NK-92 (cell line): ENCODE results near the gene RBM47.
"Not testable (repeated sequence)": the region's sequence is repeated elsewhere in the genome, so short reads cannot be mapped to it uniquely, and the experiment has no call there.

ENCODE experiments used
- DNase-seq: peaks from one replicate; lab custom pipeline; 2025; ENCODE audit not compliant: unreplicated experiment; lab: John Stamatoyannopoulos, UW

RBM47 gene

GRCh38 chr4:40564815-40565483, 64.7 kb downstream of the RBM47 start:
- DNase-seq: no peak

- no peak for DNase-seq
Observed at GRCh38 chr4:40564004-40564403, 65.7 kb downstream of the RBM47 start.

GRCh38 chr4:40563401-40563800, 66.3 kb downstream of the RBM47 start:
- DNase-seq: no peak

- no peak for DNase-seq
Observed at GRCh38 chr4:40562681-40563080, 67.0 kb downstream of the RBM47 start.

GRCh38 chr4:40562208-40562607, 67.5 kb downstream of the RBM47 start:
- no peak for DNase-seq

GRCh38 chr4:40561543-40562177, 68.0 kb downstream of the RBM47 start:
- DNase-seq: not testable (repeated sequence)

- no peak for DNase-seq
Observed at GRCh38 chr4:40559585-40560465, 69.8 kb downstream of the RBM47 start.

GRCh38 chr4:40557736-40558135, 71.9 kb downstream of the RBM47 start:
- DNase-seq: no peak

GRCh38 chr4:40555176-40555900, 74.3 kb downstream of the RBM47 start:
- DNase-seq: no peak

GRCh38 chr4:40554641-40555040, 75.0 kb downstream of the RBM47 start:
- DNase-seq: not testable (repeated sequence)

- DNase-seq: no peak
Observed at GRCh38 chr4:40553995-40554394, 75.7 kb downstream of the RBM47 start.

- no peak for DNase-seq
Observed at GRCh38 chr4:40552536-40552935, 77.1 kb downstream of the RBM47 start.

- DNase-seq: not testable (repeated sequence)
Observed at GRCh38 chr4:40551568-40552136, 78.0 kb downstream of the RBM47 start.

GRCh38 chr4:40550948-40551462, 78.7 kb downstream of the RBM47 start:
- no peak for DNase-seq

- no peak for DNase-seq
Observed at GRCh38 chr4:40550196-40550595, 79.5 kb downstream of the RBM47 start.

- DNase-seq: no peak
Observed at GRCh38 chr4:40548256-40548655, 81.4 kb downstream of the RBM47 start.

- no peak for DNase-seq
Observed at GRCh38 chr4:40547789-40548132, 81.9 kb downstream of the RBM47 start.

- DNase-seq: no peak
Observed at GRCh38 chr4:40546969-40547788, 82.5 kb downstream of the RBM47 start.

GRCh38 chr4:40546506-40546905, 83.2 kb downstream of the RBM47 start:
- no peak for DNase-seq

GRCh38 chr4:40545487-40545886, 84.2 kb downstream of the RBM47 start:
- DNase-seq: not testable (repeated sequence)
